ENCODE data around the gene GDF9.
"Not testable (repeated sequence)": the region's sequence is repeated elsewhere in the genome, so short reads cannot be mapped to it uniquely, and the experiment has no call there.

Gene GDF9

GRCh38 chr5:132873119-132873929, 7.1 kb upstream of the GDF9 start, which contains the start of gene LEAP2:
Gene LEAP2, plus strand, starts transcription at chr5:132873668. Its CDS starts 27 bp downstream, at chr5:132873695.
- DNase-seq (ENCODE audit: low read depth, low spot score) = peak; percentile 29

- DNase-seq (ENCODE audit: low read depth, low spot score) = no peak
Observed at GRCh38 chr5:132872788-132873118, 6.5 kb upstream of the GDF9 start.

- DNase-seq (ENCODE audit: low read depth, low spot score) = no peak
Observed at GRCh38 chr5:132871459-132872284, 5.4 kb upstream of the GDF9 start.

- no peak for DNase-seq (ENCODE audit: low read depth, low spot score)
Observed at GRCh38 chr5:132870801-132871200, 4.5 kb upstream of the GDF9 start.

GRCh38 chr5:132868754-132869153, 2.5 kb upstream of the GDF9 start:
- no peak for DNase-seq (ENCODE audit: low read depth, low spot score)

- DNase-seq (ENCODE audit: low read depth, low spot score) = no peak
Observed at GRCh38 chr5:132867046-132867451, 780 bp upstream of the GDF9 start.

- no peak for DNase-seq (ENCODE audit: low read depth, low spot score)
Observed at GRCh38 chr5:132865668-132866341, 464 bp downstream of the GDF9 start.

- DNase-seq (ENCODE audit: low read depth, low spot score) = no peak
Observed at GRCh38 chr5:132860742-132861141, 5.5 kb downstream of the GDF9 start.

- no peak for DNase-seq (ENCODE audit: low read depth, low spot score)
Observed at GRCh38 chr5:132859889-132860437, 6.3 kb downstream of the GDF9 start.

GRCh38 chr5:132856011-132856410, 10.3 kb downstream of the GDF9 start:
- DNase-seq (ENCODE audit: low read depth, low spot score) = no peak

- DNase-seq (ENCODE audit: low read depth, low spot score) = not testable (repeated sequence)
Observed at GRCh38 chr5:132854992-132855391, 11.3 kb downstream of the GDF9 start.

GRCh38 chr5:132854301-132854700, 12.0 kb downstream of the GDF9 start:
- DNase-seq (ENCODE audit: low read depth, low spot score) = no peak

- DNase-seq (ENCODE audit: low read depth, low spot score) = no peak
Observed at GRCh38 chr5:132853790-132854189, 12.5 kb downstream of the GDF9 start.

GRCh38 chr5:132853323-132853722, 12.9 kb downstream of the GDF9 start:
- no peak for DNase-seq (ENCODE audit: low read depth, low spot score)

GRCh38 chr5:132850066-132850465, 16.2 kb downstream of the GDF9 start:
- peak; percentile 41 for DNase-seq (ENCODE audit: low read depth, low spot score)

- no peak for DNase-seq (ENCODE audit: low read depth, low spot score)
Observed at GRCh38 chr5:132849347-132849746, 16.9 kb downstream of the GDF9 start.

- no peak for DNase-seq (ENCODE audit: low read depth, low spot score)
Observed at GRCh38 chr5:132848270-132848669, 18.0 kb downstream of the GDF9 start.

GRCh38 chr5:132841305-132841704, 25.0 kb downstream of the GDF9 start:
- DNase-seq (ENCODE audit: low read depth, low spot score) = peak; percentile 34

GRCh38 chr5:132840896-132841295, 25.4 kb downstream of the GDF9 start:
- no peak for DNase-seq (ENCODE audit: low read depth, low spot score)

- DNase-seq (ENCODE audit: low read depth, low spot score) = no peak
Observed at GRCh38 chr5:132840313-132840712, 26.0 kb downstream of the GDF9 start.

- peak; percentile 82 for DNase-seq (ENCODE audit: low read depth, low spot score)
Observed at GRCh38 chr5:132839426-132840301, 26.6 kb downstream of the GDF9 start.

Measured in astrocyte of the hippocampus (primary cell).